HG03108 (cell line): Measurements from ENCODE around the gene MTG1.
"Not testable (repeated sequence)": the region's sequence is repeated elsewhere in the genome, so short reads cannot be mapped to it uniquely, and the experiment has no call there.

Experiments
- ATAC-seq: cut with Tn5 transposase; IDR thresholded peaks from one replicate; pipeline ENCODE4 v1.9.1; 2021; ENCODE audit warnings: moderate library complexity; ENCODE audit not compliant: unreplicated experiment

MTG1 gene

GRCh38 chr10:133465191-133465949 is 71.4 kb downstream of the MTG1 start:
- no peak for ATAC-seq

- no peak for ATAC-seq
Measured at GRCh38 chr10:133465950-133466474, 72.1 kb downstream of the MTG1 start.

- ATAC-seq: no peak
Measured at GRCh38 chr10:133466683-133467275, 72.8 kb downstream of the MTG1 start.

- no peak for ATAC-seq
Measured at GRCh38 chr10:133467286-133467911, 73.4 kb downstream of the MTG1 start.

- ATAC-seq: not testable (repeated sequence)
Measured at GRCh38 chr10:133469205-133469604, 75.2 kb downstream of the MTG1 start.

- no peak for ATAC-seq
Measured at GRCh38 chr10:133471300-133472109, 77.5 kb downstream of the MTG1 start.
